Caco-2 (cell line): ENCODE results near the gene BROX. TPM values are rescaled to one million over a fixed set of nuclear protein-coding genes. Genes with fewer than 3 reads are reported as not detected.
A peak's percentile ranks its signal among the peaks of the same experiment; 100 is the strongest.

ENCODE experiments used
- BruUV-seq: library from RNA; stranded (reverse); fragments of 400-500 nt; replicated peaks from 2 replicates; lab custom pipeline; 2021; lab: Mats Ljungman, UMichigan
- CTCF ChIA-PET: fragments of 300-600 bp; sonication (Branson Sonifier 250); formaldehyde crosslinking; loops from one replicate; lab custom pipeline; 2022; ENCODE audit warnings: antibody characterized with exemption; lab: Charles Lee
- POLR2A ChIA-PET: fragments of 300-600 bp; sonication (Branson Sonifier 250); formaldehyde crosslinking; loops from one replicate; lab custom pipeline; 2022; ENCODE audit warnings: antibody characterized with exemption; lab: Charles Lee
- DNase-seq, 2 experiments: peaks; one replicate each; pipeline versions ENCODE4 v3.0.0 to v3.0.0-alpha.2; 2020 to 2022
- H3K27me3 ChIP-seq: replicated peaks from 2 replicates; pipeline ENCODE4 v1.6.0; 2011; ENCODE audit warnings: low read length; ENCODE audit not compliant: control insufficient read depth, insufficient read depth
- H3K36me3 ChIP-seq: 2 replicates; pipeline ENCODE4 v1.5.1; 2011; ENCODE audit warnings: low read length; ENCODE audit not compliant: control insufficient read depth, insufficient read depth
- H3K4me1 ChIP-seq: fragments of 250-450 bp; sonication (Bioruptor Pico); 2 replicates; pipeline ENCODE4 v1.5.1; 2020; ENCODE audit warnings: mild to moderate bottlenecking
- H3K4me3 ChIP-seq: 2 replicates; pipeline ENCODE4 v1.5.1; 2011; ENCODE audit warnings: low read depth, mild to moderate bottlenecking, control low read depth, low read length
- H3K9me3 ChIP-seq: fragments of 250-450 bp; sonication (Bioruptor Pico); 2 replicates; pipeline ENCODE4 v1.5.1; 2020; ENCODE audit warnings: mild to moderate bottlenecking, moderate library complexity
- H3K27ac Mint-ChIP-seq: one replicate; pipeline ENCODE4 v1.8.0; 2022; ENCODE audit warnings: mixed read lengths; ENCODE audit not compliant: unreplicated experiment
- H3K27me3 Mint-ChIP-seq: one replicate; pipeline ENCODE4 v1.8.0; 2022; ENCODE audit warnings: mixed read lengths; ENCODE audit not compliant: insufficient read depth, unreplicated experiment
- H3K36me3 Mint-ChIP-seq: one replicate; pipeline ENCODE4 v1.8.0; 2022; ENCODE audit warnings: mild to moderate bottlenecking, mixed read lengths; ENCODE audit not compliant: insufficient read depth, unreplicated experiment
- H3K4me1 Mint-ChIP-seq: one replicate; pipeline ENCODE4 v1.8.0; 2022; ENCODE audit warnings: low read depth, mixed read lengths; ENCODE audit not compliant: unreplicated experiment
- H3K4me3 Mint-ChIP-seq: one replicate; pipeline ENCODE4 v1.8.0; 2022; ENCODE audit warnings: mild to moderate bottlenecking, moderate library complexity, mixed read lengths; ENCODE audit not compliant: unreplicated experiment
- H3K9me3 Mint-ChIP-seq: one replicate; pipeline ENCODE4 v1.8.0; 2022; ENCODE audit warnings: mixed read lengths; ENCODE audit not compliant: unreplicated experiment
- CTCF ChIP-seq, 2 experiments: fragments of 200-600 bp in 1 of 2; IDR thresholded peaks; 1 replicate in 1 of 2; 2 replicates in 1 of 2; pipeline versions ENCODE4 v1.5.1 to v1.8.0; 2011 to 2022; ENCODE audit warnings: antibody characterized with exemption in 1 of 2, control low read depth in 1 of 2, inconsistent platforms in 1 of 2, low read depth in 1 of 2, low read length in 1 of 2, mild to moderate bottlenecking in 1 of 2, moderate library complexity in 1 of 2; ENCODE audit not compliant: insufficient read depth in 1 of 2, severe bottlenecking in 1 of 2, unreplicated experiment in 1 of 2
- intact Hi-C: fragments of 100-400 bp; cut with micrococcal nuclease; formaldehyde crosslinking; loops from one replicate; pipeline ENCODE4 v1.10.0; 2022; ENCODE audit not compliant: unreplicated experiment
- total RNA-seq: library from RNA; stranded (reverse); gene quantifications from 2 replicates; pipeline ENCODE4 v1.2.3, GENCODE V29; 2022

The BROX gene
- total RNA-seq, 1 experiment from 2014 or later, result 31.9 TPM

- no peak overlapping the region for H3K4me3 ChIP-seq
- BruUV-seq, result no TSS peak
- H3K36me3 Mint-ChIP-seq, result no peaks in the 10 kb centered on the region
- peaks cover 6% of the 10 kb centered on the region for H3K9me3 Mint-ChIP-seq
- TF ChIP-seq CTCF (IDR thresholded peaks at IDR 0.05; ENCODE audit: insufficient read depth in 1 of 2, low read depth in 1 of 2, low read length in 1 of 2, severe bottlenecking in 1 of 2, unreplicated experiment in 1 of 2), result peak in 1 of 2 experiments; percentile 37
- no peak overlapping the region for H3K4me3 Mint-ChIP-seq
- no peaks in the 10 kb centered on the region for H3K27me3 Mint-ChIP-seq
- peak in 1 of 2 experiments; percentile 35 for DNase-seq
- ChIA-PET CTCF (interaction anchor here (0.8 to 1.1 kb wide), 2 partner anchors 18 to 30 kb away, joined by 3 to 4 read pairs; no protein-coding TSS in a partner anchor), POLR2A (no interaction called here)
- intact Hi-C loops, result loop anchor here (1.0 kb wide), 1 partner anchor 31 kb away; no protein-coding TSS in a partner anchor
- H3K4me1 Mint-ChIP-seq, result no peaks in the 10 kb centered on the region
- H3K27ac Mint-ChIP-seq, result no peak overlapping the region
- H3K9me3 ChIP-seq, result 0 out of 2 replicates have a peak, but pooled peaks cover 4% of the 10 kb centered on the region
- H3K36me3 ChIP-seq, result no peaks in the 10 kb centered on the region
- no peaks in the 10 kb centered on the region for H3K4me1 ChIP-seq
- no peaks in the 10 kb centered on the region for H3K27me3 ChIP-seq
Observed at GRCh38 chr1:222769181-222769580, 56.8 kb downstream of the BROX start.

- no peaks in the 10 kb centered on the region for H3K36me3 ChIP-seq
- intact Hi-C loops, result loop anchor here (1.0 kb wide), 1 partner anchor 32 kb away; no protein-coding TSS in a partner anchor
- H3K4me1 Mint-ChIP-seq, result no peaks in the 10 kb centered on the region
- no peaks in the 10 kb centered on the region for H3K36me3 Mint-ChIP-seq
- H3K27me3 ChIP-seq, result no peaks in the 10 kb centered on the region
- H3K27ac Mint-ChIP-seq, result no peak overlapping the region
- CTCF ChIA-PET, result no interaction called here
- DNase-seq, result no peak
- peaks cover 6% of the 10 kb centered on the region for H3K9me3 Mint-ChIP-seq
- H3K9me3 ChIP-seq, result 0 out of 2 replicates have a peak, but pooled peaks cover 4% of the 10 kb centered on the region
- no peak overlapping the region for H3K4me3 ChIP-seq
- H3K4me1 ChIP-seq, result no peaks in the 10 kb centered on the region
- no TSS peak for BruUV-seq
- H3K27me3 Mint-ChIP-seq, result no peaks in the 10 kb centered on the region
- POLR2A ChIA-PET, result no interaction called here
- H3K4me3 Mint-ChIP-seq, result no peak overlapping the region
- TF ChIP-seq CTCF (IDR thresholded peaks at IDR 0.05; ENCODE audit: insufficient read depth in 1 of 2, low read depth in 1 of 2, low read length in 1 of 2, severe bottlenecking in 1 of 2, unreplicated experiment in 1 of 2), result no peak
Observed at GRCh38 chr1:222769971-222770620, 57.7 kb downstream of the BROX start.

- CTCF ChIA-PET, result no interaction called here
- peaks cover 6% of the 10 kb centered on the region for H3K9me3 Mint-ChIP-seq
- no peak overlapping the region for H3K27ac Mint-ChIP-seq
- no peaks in the 10 kb centered on the region for H3K36me3 Mint-ChIP-seq
- intact Hi-C loops, result no loop called here
- no TSS peak for BruUV-seq
- POLR2A ChIA-PET, result no interaction called here
- peaks cover 2% of the 10 kb centered on the region for H3K27me3 Mint-ChIP-seq
- H3K4me3 Mint-ChIP-seq, result no peak overlapping the region
- no peaks in the 10 kb centered on the region for H3K4me1 Mint-ChIP-seq
- no peaks in the 10 kb centered on the region for H3K27me3 ChIP-seq
- no peak overlapping the region for H3K4me3 ChIP-seq
- no peak for TF ChIP-seq CTCF (IDR thresholded peaks at IDR 0.05; ENCODE audit: insufficient read depth in 1 of 2, low read depth in 1 of 2, low read length in 1 of 2, severe bottlenecking in 1 of 2, unreplicated experiment in 1 of 2)
- 0 out of 2 replicates have a peak, but pooled peaks cover 4% of the 10 kb centered on the region for H3K9me3 ChIP-seq
- no peaks in the 10 kb centered on the region for H3K4me1 ChIP-seq
- no peaks in the 10 kb centered on the region for H3K36me3 ChIP-seq
- no peak for DNase-seq
Observed at GRCh38 chr1:222772996-222773379, 60.6 kb downstream of the BROX start.
